ENCODE data around the gene LINGO1. TPM values are rescaled to one million over a fixed set of nuclear protein-coding genes. Genes with fewer than 3 reads are reported as not detected.

The LINGO1 gene
- total RNA-seq, 1 donor from 2014 or later, result 18.7 TPM

DNA sequence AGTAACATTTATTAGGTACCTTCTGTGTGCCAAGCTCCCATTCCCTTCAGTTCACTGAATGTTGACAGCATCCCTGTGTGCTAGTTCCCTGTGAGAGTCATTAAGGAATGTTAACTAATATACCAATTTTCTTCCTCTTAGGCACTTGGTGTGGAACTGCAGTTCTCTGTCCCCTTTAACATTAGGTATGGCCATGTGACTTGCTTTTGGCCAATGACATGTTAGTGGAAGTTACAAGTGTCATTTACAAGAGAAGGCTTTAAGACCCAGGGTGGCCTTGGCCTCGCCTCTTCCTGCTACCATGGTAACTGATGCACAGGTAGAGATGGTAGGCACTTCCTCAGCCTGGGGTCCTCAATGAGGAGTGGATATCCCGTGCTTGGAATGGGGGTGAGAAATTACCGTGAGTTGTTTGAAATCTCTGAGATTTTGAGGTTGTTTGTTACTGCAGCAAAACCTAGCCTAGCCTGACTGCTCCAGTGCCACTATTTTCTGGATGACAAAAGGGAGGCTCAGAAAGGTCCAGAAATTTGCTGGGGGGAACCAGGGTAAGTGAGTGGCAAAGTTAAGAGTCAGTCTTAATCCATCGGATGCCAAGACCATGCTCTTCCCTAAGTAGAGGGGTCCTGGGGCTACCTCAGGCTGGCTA lies 21.2 kb upstream of the LINGO1 start:
- TF ChIP-seq, protein P1, sequence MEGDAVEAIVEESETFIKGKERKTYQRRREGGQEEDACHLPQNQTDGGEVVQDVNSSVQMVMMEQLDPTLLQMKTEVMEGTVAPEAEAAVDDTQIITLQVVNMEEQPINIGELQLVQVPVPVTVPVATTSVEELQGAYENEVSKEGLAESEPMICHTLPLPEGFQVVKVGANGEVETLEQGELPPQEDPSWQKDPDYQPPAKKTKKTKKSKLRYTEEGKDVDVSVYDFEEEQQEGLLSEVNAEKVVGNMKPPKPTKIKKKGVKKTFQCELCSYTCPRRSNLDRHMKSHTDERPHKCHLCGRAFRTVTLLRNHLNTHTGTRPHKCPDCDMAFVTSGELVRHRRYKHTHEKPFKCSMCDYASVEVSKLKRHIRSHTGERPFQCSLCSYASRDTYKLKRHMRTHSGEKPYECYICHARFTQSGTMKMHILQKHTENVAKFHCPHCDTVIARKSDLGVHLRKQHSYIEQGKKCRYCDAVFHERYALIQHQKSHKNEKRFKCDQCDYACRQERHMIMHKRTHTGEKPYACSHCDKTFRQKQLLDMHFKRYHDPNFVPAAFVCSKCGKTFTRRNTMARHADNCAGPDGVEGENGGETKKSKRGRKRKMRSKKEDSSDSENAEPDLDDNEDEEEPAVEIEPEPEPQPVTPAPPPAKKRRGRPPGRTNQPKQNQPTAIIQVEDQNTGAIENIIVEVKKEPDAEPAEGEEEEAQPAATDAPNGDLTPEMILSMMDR (IDR thresholded peaks at IDR 0.05; ENCODE audit: unreplicated experiment), result no peak

GRCh38 chr15:77650265-77650664 lies 17.6 kb upstream of the LINGO1 start:
- Mint-ChIP-seq H3K4me1 (no peaks in the 10 kb centered on the region), H3K27ac (no peak overlapping the region), H3K4me3 (no peak overlapping the region), H3K9me3 (peaks cover 3% of the 10 kb centered on the region), H3K27me3 (ENCODE audit: low read depth) (peaks cover 45% of the 10 kb centered on the region), H3K36me3 (no peaks in the 10 kb centered on the region)
- DNase-seq (ENCODE audit: low spot score in 2 of 2, unreplicated experiment in 2 of 2), result no peak
- TF ChIP-seq, protein P1 (IDR thresholded peaks at IDR 0.05; ENCODE audit: unreplicated experiment), result peak; percentile 31

More for the DNA sequence above, 21.2 kb upstream of the LINGO1 start:
- no peak overlapping the region for H3K4me3 Mint-ChIP-seq
- no peaks in the 10 kb centered on the region for H3K4me1 Mint-ChIP-seq
- H3K27me3 Mint-ChIP-seq (ENCODE audit: low read depth), result peaks cover 61% of the 10 kb centered on the region
- H3K27ac Mint-ChIP-seq, result no peak overlapping the region
- peaks cover 3% of the 10 kb centered on the region for H3K9me3 Mint-ChIP-seq
- H3K36me3 Mint-ChIP-seq, result no peaks in the 10 kb centered on the region
- DNase-seq (ENCODE audit: low spot score in 2 of 2, unreplicated experiment in 2 of 2), result no peak

DNA sequence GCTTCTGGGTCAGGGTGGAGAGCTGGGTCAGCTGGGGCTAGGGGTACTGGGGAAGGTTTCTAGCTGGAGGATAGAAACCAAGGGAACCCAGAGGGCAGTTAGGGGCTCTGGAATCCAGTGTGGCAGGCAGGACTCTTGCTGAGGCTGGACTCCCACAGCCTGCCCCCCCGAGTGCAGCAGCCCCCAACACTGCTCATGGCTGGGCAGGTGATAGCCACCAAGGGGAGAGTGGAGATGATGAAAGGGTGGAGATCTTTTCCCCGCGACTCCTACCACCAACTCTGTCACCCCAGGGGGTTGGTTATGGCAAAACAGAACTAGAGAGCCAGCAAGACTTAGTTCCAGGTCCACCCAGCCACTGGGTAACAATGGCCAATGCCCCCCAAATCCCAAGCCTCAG lies 16.9 kb upstream of the LINGO1 start:
- DNase-seq (ENCODE audit: low spot score in 2 of 2, unreplicated experiment in 2 of 2), result no peak
- Mint-ChIP-seq H3K36me3 (no peaks in the 10 kb centered on the region), H3K27ac (no peak overlapping the region), H3K9me3 (peaks cover 3% of the 10 kb centered on the region), H3K4me1 (no peaks in the 10 kb centered on the region), H3K27me3 (ENCODE audit: low read depth) (peaks cover 38% of the 10 kb centered on the region), H3K4me3 (no peak overlapping the region)
- TF ChIP-seq, protein P1 (IDR thresholded peaks at IDR 0.05; ENCODE audit: unreplicated experiment), result no peak

DNA sequence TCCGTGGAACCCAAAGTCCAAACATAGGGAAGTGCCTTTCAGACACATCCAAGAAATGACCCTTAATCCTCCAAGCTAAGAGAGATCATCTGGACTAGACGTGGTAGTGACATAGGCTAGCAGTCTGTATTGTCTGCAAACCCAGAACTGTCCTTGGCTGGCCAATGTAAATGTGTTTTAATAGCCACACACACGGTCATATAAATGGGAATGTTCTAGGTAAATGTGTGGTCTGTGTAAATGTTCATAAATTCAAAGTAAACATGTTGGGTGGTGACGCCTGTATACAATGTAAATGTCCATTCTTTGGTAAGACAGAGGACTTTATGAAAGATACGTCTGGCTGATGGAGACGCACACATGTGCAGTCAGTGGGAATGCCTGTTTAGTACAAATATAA lies 16.3 kb upstream of the LINGO1 start:
- Mint-ChIP-seq H3K27me3 (ENCODE audit: low read depth) (peaks cover 36% of the 10 kb centered on the region), H3K4me1 (no peaks in the 10 kb centered on the region), H3K27ac (no peak overlapping the region), H3K36me3 (no peaks in the 10 kb centered on the region), H3K9me3 (peaks cover 2% of the 10 kb centered on the region), H3K4me3 (no peak overlapping the region)
- DNase-seq (ENCODE audit: low spot score in 2 of 2, unreplicated experiment in 2 of 2), result no peak
- TF ChIP-seq, protein P1 (IDR thresholded peaks at IDR 0.05; ENCODE audit: unreplicated experiment), result no peak

DNA sequence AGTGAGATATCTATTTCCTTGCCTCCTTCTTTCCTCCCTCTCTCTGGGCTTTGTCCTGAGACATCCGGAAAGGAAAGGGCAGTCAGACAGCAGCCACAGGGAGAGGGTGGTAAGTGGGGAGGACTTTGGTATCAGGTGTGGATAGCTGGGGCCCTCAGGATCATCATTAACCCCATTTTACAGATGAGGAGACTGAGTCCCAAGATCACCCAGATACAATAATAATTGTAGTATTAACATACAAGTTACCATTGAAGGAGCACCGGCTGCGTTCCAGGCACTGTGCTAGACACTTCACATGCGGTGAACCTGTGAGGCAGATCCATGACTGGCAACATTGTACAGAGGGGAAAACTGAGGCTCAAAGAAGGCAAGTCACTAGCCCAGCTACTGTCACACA lies 15.2 kb upstream of the LINGO1 start:
- no peak overlapping the region for H3K4me3 Mint-ChIP-seq
- no peak overlapping the region for H3K27ac Mint-ChIP-seq
- H3K4me1 Mint-ChIP-seq, result no peaks in the 10 kb centered on the region
- H3K36me3 Mint-ChIP-seq, result no peaks in the 10 kb centered on the region
- no peaks in the 10 kb centered on the region for H3K9me3 Mint-ChIP-seq
- no peak for DNase-seq (ENCODE audit: low spot score in 2 of 2, unreplicated experiment in 2 of 2)
- TF ChIP-seq, protein P1 (IDR thresholded peaks at IDR 0.05; ENCODE audit: unreplicated experiment), result no peak
- H3K27me3 Mint-ChIP-seq (ENCODE audit: low read depth), result peaks cover 27% of the 10 kb centered on the region

Measured in mesothelial cell of epicardium (in vitro differentiated cells).